Measurements from ENCODE around the gene PPFIBP1. TPM values are rescaled to one million over a fixed set of nuclear protein-coding genes. Genes with fewer than 3 reads are reported as not detected.
"Not testable (repeated sequence)": the region's sequence is repeated elsewhere in the genome, so short reads cannot be mapped to it uniquely, and the experiment has no call there.

PPFIBP1 gene
- total RNA-seq, 1 experiment from 2014 or later: 105 TPM

DNA sequence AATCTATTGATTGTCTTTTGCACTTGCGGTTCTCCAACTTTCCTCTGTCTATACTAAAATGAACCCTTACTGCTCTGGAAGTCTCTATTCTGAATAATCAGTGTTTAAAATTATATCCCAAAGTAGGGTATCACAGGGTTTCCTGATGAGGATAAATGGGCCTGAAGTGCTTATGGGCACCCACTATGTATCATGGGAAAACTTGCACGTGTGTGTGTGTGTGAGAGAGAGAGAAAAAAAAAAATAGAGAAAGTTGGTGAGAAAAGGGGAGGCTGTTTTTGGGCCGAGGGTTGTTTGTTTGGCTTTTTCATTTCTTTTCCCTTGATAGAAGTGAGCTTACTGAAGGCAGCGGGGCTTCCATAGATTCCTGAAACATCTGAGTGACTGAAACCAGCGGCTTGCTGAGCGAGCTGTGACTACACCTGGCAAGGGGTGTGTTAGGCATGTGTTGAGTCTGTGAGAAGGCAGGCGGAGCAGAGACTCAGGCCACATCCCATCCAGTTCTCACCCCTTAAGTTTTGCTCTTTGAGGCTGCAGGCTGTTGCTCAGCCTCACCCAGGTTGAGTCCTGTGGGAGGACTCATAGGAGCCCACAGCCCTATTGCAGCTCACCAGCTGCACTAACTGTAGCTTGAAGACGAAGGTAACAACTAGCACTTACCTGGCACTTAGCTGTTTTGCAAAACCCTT is 17.2 kb downstream of the PPFIBP1 start:
- DNase-seq (ENCODE audit: low read depth): no peak

DNA sequence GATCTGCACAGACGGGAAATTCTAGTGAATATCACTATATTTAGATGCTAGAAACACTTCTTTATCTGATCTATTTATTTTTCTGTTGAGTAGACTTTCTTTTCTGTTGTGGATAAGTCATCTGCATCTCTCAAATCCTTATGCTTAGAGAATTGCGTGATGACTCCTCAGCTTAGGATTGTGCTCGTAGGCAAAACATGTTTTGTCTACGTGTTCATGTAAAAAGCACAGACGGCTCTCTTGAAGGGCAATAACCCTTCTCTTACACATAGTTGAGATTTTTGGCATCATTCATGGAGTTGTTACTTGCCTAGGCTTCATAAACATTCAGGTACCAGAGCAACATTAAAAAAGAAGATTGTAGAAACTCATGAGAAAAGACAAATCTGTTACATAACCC is 18.6 kb downstream of the PPFIBP1 start:
- DNase-seq (ENCODE audit: low read depth): no peak

DNA sequence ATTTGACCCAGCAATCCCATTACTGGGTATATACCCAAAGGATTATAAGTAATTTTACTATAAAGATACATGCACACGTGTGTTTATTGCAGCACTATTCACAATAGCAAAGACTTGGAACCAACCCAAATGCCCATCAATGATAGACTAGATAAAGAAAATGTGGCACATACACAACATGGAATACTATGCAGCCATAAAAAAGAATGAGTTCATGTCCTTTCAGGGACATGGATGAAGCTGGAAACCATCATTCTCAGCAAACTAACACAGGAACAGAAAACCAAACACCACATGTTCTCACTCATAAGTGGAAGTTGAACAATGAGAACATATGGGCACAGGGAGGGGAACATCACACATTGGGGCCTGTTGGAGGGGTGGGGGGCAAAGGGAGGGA is 20.9 kb downstream of the PPFIBP1 start:
- DNase-seq (ENCODE audit: low read depth): not testable (repeated sequence)

DNA sequence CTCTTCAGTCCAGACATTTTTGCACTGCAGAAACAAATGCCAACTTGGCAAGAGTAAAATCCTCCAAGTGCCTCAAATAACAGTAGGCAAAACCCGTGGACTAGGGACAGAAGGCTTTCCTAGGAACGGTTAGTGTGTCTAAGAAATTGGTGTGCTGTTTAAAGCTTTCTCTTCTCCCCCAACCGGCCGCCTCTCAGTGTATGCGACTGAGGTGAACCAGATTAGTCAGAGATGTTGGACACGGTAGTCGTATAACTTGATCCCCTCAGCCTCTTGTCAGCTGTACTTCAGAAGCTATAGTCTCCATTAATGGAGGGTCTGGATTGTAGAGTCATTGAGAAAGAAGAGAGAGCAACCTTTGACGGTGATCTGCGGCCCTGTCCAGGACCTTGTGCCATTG is 21.7 kb downstream of the PPFIBP1 start:
- DNase-seq (ENCODE audit: low read depth): no peak

DNA sequence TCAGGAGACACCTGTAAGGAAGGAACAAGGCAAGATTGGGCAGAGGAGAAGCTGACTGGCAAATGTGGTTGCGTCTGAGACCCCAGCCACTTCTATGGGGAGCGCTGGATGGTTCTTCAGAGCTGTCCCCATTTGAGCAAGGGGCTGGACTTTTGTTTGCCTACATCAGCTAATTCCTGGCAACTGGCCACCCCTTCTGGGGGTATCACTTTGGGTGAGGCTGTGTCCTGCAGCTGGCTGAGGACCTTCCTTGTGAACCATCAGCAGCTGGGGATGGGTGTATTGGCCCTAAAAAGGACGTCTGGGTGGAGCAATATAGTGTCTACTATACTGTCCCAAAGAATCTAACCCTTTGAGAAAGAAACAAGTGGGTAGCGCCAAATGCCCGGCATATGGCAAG is 23.6 kb downstream of the PPFIBP1 start:
- DNase-seq (ENCODE audit: low read depth): no peak

DNA sequence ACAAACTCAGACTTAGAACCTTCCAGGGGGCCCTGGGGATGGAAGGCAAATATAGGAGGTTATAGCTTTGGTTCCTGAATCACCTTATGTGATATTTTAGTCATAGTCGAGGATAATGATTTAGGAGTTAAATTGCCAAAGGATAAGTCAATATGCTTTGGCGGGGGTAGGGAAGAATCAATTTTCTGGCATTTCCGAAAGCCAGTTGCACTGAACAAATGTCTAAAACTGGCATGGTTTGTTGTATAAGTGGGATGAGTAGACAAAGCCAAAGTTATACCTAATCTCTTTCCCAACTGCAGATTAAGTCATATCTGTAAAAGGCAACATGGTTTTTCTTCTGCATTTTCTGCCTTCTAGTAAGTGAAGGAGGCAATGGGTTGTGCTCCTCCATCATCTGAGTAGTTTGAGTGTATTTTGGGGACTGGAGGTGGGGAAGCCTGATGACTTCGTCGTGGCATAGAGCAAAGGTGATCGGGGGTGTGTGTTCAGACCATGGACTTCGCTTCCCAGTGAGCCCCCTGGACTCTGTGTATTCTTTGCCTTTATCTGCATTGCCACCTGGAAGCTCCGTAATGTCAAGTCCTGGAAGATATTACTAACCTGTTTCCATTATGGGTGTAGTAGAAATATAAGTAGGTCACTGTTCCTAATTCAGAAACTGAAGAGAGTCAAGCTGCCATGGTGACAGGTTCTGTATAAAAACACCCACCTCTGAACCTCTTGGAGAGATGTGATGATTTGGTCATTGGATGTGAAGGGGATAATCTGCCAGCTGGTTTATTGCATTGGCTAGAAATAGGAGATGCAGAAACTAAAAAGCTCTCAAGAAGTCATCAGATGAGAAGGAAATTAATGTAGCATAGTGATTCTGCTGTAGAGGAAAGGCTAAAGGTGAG is 24.5 kb downstream of the PPFIBP1 start:
- DNase-seq (ENCODE audit: low read depth): no peak

DNA sequence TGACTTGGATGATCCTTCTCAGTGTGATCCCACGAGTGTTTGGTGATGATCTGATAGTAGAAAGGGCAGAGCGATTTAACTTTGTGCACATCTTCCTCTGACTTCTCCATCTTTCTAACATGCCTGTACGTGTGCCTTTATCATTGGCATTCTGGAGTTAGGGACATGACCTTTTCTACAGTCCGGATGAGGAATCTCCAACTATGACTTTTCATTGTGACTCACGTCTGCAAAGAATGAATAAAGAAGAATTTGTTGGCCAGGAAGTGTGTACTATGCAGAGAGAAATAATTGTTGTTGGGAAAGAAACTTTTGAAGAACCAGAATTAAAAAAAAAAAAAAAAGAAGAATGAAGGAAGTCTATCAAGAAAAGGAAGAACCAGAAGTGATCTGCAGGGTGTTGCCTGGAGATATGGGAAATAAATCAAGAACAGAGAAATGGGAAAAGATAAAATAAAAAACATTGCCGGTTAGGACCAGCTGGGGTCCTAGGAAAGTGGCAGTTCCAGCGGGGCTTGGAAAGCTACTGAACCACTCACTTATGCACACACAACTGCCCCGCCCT is 25.3 kb downstream of the PPFIBP1 start:
- peak; percentile 92 for DNase-seq (ENCODE audit: low read depth)

GRCh38 chr12:27549801-27550652 is 26.0 kb downstream of the PPFIBP1 start:
- peak; percentile 95 for DNase-seq (ENCODE audit: low read depth)

- DNase-seq (ENCODE audit: low read depth): no peak
Observed at GRCh38 chr12:27550653-27550975, 26.6 kb downstream of the PPFIBP1 start.

GRCh38 chr12:27551172-27551840 is 27.3 kb downstream of the PPFIBP1 start:
- no peak for DNase-seq (ENCODE audit: low read depth)

GRCh38 chr12:27552235-27552634 is 28.2 kb downstream of the PPFIBP1 start:
- no peak for DNase-seq (ENCODE audit: low read depth)

GRCh38 chr12:27552886-27553560 is 29.0 kb downstream of the PPFIBP1 start:
- DNase-seq (ENCODE audit: low read depth): no peak

DNA sequence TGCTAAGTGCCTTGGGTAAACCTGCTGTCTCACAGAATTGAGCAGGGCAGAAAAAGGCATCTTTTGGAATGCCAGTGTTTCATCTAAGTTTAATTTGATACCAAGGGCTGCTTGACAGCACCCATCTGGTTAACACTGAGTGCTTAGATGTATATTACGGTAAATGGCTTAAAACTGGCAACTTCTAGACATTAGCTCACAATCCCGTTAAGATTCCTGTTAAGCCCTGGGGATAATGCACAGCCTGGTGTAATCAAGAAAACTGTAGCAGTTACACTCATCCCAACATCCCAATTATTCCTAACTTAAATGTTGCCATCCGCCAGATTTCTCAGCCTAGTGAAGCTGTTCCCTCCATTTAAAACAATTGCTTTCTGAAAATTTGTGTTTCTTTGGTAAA is 29.9 kb downstream of the PPFIBP1 start:
- no peak for DNase-seq (ENCODE audit: low read depth)

DNA sequence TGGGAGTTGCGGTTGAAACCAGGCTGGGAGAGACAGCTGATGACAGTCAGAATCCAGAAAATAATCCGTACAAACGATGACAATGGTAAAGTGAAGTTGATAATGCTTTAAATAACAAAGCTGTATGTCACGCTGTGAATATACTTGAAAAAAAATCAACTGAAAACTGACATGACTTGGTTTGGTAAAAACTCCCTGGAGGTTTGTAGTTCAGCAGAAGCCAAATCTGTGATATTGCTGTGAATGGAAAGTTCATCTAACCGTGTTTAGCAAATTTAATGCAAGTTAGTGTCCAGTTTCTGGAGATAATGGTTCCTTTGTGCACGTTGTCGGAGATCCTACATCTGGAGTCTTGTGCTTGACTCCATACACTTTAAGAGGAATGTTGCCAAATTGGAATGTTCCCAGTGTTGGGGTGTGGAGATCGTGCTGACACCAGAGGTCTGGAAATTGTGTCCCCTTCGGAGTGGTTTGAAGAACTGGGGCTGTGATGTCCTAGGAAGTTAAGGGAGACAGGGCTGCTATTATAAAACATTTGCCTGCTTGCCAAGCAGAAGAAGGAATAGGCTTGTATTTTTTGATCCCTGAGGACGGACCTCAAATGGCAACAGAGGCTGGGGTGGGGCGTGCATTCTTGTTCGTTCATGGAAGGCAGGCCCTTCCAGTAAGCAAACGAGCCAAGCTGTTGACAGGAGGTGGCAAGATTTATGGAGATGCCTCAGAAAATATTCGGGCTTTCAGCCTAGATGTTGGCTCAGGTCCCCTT is 30.6 kb downstream of the PPFIBP1 start:
- no peak for DNase-seq (ENCODE audit: low read depth)

DNA sequence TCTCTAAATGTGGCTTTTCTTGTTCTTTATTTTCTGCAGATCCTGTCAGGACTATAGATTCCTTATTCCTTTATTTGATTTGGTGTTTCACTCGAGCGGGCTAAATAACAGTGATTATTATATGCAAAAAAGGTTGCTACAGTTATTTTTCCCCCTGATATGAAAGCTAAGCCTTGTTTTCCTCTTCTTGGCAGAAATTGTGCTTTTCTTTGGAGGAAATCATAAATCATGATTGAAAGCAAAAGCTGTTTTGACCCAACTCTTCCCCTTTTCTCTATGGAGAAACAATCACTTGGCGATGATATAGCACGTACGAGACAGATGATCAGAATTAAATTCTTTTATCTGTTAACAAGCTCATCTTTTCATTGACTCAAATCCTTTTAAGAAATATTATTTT is 31.4 kb downstream of the PPFIBP1 start:
- no peak for DNase-seq (ENCODE audit: low read depth)

- DNase-seq (ENCODE audit: low read depth): no peak
Observed at GRCh38 chr12:27555925-27556778, 32.1 kb downstream of the PPFIBP1 start.

GRCh38 chr12:27560126-27560525 is 36.1 kb downstream of the PPFIBP1 start:
- no peak for DNase-seq (ENCODE audit: low read depth)

DNA sequence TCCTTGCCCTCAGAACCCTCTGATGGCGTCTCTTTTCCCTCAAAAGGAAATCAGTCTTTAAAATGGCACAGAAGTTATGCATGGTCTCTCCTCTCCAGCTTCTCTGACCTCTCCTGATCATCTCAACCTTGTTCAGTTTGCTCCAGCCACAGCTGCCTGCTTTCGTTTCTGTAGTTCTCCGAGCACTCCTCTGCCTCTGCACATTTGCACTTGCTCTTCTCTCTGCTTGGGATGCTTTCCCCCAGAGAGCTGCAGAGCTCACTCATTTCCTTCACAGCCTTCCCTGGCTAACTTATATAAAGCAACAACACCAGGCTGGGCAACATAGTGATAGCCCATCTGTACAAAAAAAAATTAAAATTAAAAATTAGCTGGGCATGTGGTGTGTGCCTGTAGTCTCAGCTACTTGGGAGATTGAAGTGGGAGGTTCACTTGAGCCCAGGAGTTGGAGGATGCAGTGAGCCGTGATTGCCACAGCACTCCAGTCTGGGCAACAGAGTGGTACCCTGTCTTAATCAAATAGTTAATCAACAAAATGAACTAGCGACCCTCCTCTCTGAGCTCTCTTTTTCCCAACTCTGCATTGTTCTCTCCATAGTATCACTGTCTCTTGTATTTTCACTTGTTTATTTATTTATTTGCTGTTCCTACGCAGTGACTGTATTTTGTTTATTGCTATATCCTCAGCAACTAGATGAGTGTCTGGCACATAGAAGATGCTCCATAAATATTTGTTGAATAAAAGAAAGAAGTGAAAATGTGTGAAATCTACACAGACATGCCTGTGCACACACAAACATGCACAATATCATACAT is 37.7 kb downstream of the PPFIBP1 start:
- no peak for DNase-seq (ENCODE audit: low read depth)
